Measurements from ENCODE around the gene SLC9A4.
"Not testable (repeated sequence)": the region's sequence is repeated elsewhere in the genome, so short reads cannot be mapped to it uniquely, and the experiment has no call there.

The SLC9A4 gene

DNA sequence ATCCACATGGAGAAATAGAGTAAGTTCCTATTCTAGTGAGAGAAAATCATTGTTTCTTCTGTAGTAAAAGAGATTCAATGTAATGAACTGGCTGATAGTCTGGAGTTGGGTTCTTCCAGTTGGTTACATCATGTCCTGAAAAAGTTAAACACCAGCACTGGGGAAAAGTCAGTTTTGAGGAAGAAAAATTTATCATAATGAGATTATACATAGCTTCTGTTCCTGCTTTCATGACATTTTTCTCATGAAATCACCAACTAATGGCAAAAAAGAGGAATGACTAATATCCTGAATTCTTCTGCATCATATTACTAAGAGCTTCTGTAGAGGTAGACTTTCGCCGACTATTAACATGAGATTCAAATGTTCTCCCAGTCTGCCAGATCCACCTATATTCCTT is 77.1 kb downstream of the SLC9A4 start:
- no peak for DNase-seq (ENCODE audit: low read depth)

DNA sequence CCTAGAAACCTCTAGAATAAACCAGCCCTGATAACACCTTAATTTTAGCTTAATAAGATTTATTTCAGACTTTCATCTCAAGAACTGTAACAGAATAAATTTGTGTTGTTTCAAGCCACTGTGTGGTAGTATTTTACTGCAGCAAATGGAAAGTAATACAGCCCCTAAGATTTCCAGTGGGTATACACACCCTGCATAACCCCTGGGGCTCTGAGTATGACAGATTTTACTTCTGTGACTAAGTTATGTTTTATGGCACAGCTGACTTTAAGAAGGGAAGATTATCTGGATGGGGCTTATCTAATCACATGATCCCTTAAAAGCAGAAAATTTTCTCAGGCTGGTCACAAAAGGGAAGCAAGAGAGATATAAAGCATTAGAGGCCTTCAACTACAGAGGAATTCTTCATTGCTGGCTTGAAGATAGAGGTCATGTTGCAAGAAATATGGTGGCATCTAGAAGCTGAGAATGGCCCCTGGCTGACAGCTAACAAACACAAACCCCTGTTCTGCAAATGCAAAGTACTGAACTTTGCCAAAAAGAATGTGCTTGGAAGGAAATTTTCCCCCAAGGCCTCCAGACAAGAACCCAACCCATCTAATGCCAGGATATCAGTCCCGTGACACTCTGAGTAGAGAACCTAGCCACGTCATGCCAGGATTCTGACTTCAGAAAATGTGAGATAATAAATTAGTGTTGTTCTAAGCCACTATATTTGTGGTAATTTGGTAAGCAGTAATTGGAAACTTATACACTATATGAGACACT is 78.5 kb downstream of the SLC9A4 start:
- DNase-seq (ENCODE audit: low read depth), result no peak

GRCh38 chr2:102553601-102554000 is 80.6 kb downstream of the SLC9A4 start:
- no peak for DNase-seq (ENCODE audit: low read depth)

GRCh38 chr2:102558463-102558862 is 85.4 kb downstream of the SLC9A4 start:
- DNase-seq (ENCODE audit: low read depth), result no peak

DNA sequence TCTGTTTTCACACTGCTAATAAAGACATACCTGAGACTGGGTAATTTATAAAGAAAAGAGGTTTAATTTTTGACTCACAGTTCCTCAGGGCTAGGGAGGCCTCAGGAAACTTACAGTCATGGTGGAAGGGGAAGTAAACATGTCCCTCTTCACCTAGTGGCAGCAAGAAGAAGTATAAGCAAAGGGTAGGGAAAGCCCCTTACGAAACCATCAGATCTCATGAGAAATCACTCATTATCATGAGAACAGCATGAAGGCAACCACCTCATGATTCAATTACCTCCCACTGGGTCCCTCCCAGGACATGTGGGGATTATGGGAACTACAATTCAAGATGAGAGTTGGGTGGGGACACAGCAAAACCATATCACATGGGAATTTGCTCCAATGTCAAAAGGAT is 89.5 kb downstream of the SLC9A4 start:
- not testable (repeated sequence) for DNase-seq (ENCODE audit: low read depth)

DNA sequence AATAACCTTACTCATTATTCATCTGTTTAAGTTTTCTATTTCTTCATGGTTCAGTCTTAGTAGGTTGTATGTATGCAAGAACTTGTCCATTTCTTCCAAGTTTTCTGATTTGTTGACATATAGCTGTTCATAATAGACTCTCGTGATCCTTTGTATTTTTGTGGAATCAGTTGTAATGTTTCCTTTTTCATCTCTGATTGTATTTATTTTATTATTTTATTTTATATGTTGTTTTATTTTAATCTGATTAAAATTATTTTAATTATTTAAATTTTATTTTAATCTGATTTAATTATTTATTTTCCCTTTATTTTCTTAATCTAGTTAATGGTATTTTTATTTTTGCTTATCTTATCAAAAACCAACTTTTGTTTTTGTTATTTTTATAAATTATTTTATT is 102.9 kb downstream of the SLC9A4 start:
- no peak for DNase-seq (ENCODE audit: low read depth)

GRCh38 chr2:102578376-102578775 is 105.3 kb downstream of the SLC9A4 start:
- no peak for DNase-seq (ENCODE audit: low read depth)

GRCh38 chr2:102581911-102582310 is 108.9 kb downstream of the SLC9A4 start:
- no peak for DNase-seq (ENCODE audit: low read depth)

DNA sequence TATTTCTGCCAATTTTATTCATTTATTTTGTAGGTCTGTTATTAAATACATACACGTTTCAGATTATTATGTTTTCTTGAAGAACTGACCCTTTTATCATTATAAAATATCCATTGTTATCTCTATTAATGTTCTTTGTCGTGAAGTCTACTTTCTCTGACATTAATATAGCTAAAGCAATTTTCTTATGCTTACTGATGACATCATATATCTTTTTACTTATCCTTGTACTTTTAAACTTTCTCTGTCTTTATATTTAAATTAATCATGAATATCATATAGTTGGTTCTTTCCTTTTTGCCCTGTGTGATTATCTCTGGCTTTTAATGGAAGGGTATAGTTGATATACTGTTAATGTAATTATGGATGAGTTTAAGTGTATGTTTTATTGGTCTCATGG is 109.8 kb downstream of the SLC9A4 start:
- DNase-seq (ENCODE audit: low read depth), result no peak
